Measurements from ENCODE around the gene ZNF219. TPM values are rescaled to one million over a fixed set of nuclear protein-coding genes. Genes with fewer than 3 reads are reported as not detected.

The ZNF219 gene
- total and polyA plus RNA-seq, 10 of the 15 experiments (the other 5 are each of a cell fraction or from before 2014, with no cell fraction given) = 0.16 to 6.4 (median 1.9) TPM

GRCh38 chr14:21050597-21050996, 47.9 kb downstream of the ZNF219 start:
- no peak for DNase-seq (ENCODE audit: low read depth, low spot score)
- CTCF ChIA-PET = interaction anchor here (1.0 to 2.6 kb wide), 4 partner anchors 11 to 37 kb away, joined by 3 to 10 read pairs (median 6); partner anchors contain the start of gene RNASE13
- Histone ChIP-seq H3K36me3 (ENCODE audit: control insufficient read depth in 2 of 2, insufficient read depth in 2 of 2, low read length in 1 of 2) (no peaks in the 10 kb centered on the region), H3K4me2 (ENCODE audit: control insufficient read depth, insufficient read depth) (no peak overlapping the region), H4K20me1 (ENCODE audit: control insufficient read depth, insufficient read depth) (no peaks in the 10 kb centered on the region; the same call in 1 of the 2 replicates), H2AFZ (ENCODE audit: control insufficient read depth, low read depth, low read length) (no peak overlapping the region), H3K27me3 (replicated peaks in 1 of 2; ENCODE audit: control insufficient read depth in 2 of 2, insufficient read depth in 2 of 2, low read length in 1 of 2) (no peaks in the 10 kb centered on the region; a peak in 1 of 4 replicates), H3K79me2 (ENCODE audit: control insufficient read depth, insufficient read depth, low read length) (no peaks in the 10 kb centered on the region), H3K9ac (ENCODE audit: control insufficient read depth, insufficient read depth, low read length) (no peak overlapping the region), H3K4me1 (ENCODE audit: control insufficient read depth, insufficient read depth, low read length) (no peaks in the 10 kb centered on the region), H3K27ac (ENCODE audit: control insufficient read depth, insufficient read depth) (no peak overlapping the region), H3K4me3 (no peak overlapping the region), H3K9me3 (replicated peaks; ENCODE audit: control insufficient read depth, insufficient read depth, low read length) (no peaks in the 10 kb centered on the region)
- under 1% methylated on average over 3 of the region's 3 CpGs for WGBS (ENCODE audit: insufficient coverage, insufficient replicate concordance, low lambda C conversion rate, missing lambda C conversion rate)
- POLR2A ChIA-PET = no interaction called here
- SMC1A ChIA-PET (ENCODE audit: uncharacterized antibody, unreplicated experiment) = interaction anchor here (1.2 to 1.5 kb wide), 2 partner anchors 36 to 74 kb away, joined by 3 to 5 read pairs; no protein-coding TSS in a partner anchor
- TF ChIP-seq TARDBP (IDR thresholded peaks at IDR 0.05; ENCODE audit: borderline replicate concordance) (no peak), USF1 (IDR thresholded peaks at IDR 0.05; ENCODE audit: borderline replicate concordance, extremely low read length, insufficient read depth, low read depth, low read length) (no peak), BHLHE40 (IDR thresholded peaks at IDR 0.05; ENCODE audit: borderline replicate concordance in 1 of 2, low read depth in 2 of 2, low read length in 1 of 2) (peak; percentile 35 to 66; a peak in 2 of 4 replicates), MTA2 (IDR thresholded peaks at IDR 0.05; ENCODE audit: low read depth) (peak; percentile 77)
- RAD21 ChIA-PET (ENCODE audit: unreplicated experiment) = interaction anchor here (1.1 kb wide), 1 partner anchor 36 kb away, joined by 3 read pairs; no protein-coding TSS in a partner anchor
- peak; percentile 56 for ATAC-seq
- in situ Hi-C loops (cut with MboI) (no loop called here), intact Hi-C loops (cut with micrococcal nuclease; ENCODE audit: unreplicated experiment) (no loop called here)
- BruUV-seq (replicated peaks) = no TSS peak
- no peak for FAIRE-seq

GRCh38 chr14:21049271-21049673, 49.2 kb downstream of the ZNF219 start:
- intact Hi-C loops (cut with micrococcal nuclease; ENCODE audit: unreplicated experiment) = no loop called here
- H2AFZ ChIP-seq (ENCODE audit: control insufficient read depth, low read depth, low read length) = no peak overlapping the region
- TF ChIP-seq RAD21 (IDR thresholded peaks at IDR 0.05; ENCODE audit: insufficient read depth, low read depth, low read length) (no peak), CREB1 (IDR thresholded peaks at IDR 0.05; ENCODE audit: low read depth) (no peak), STAT1 (conservative IDR thresholded peaks at IDR 0.05) (no peak), DPF2 (IDR thresholded peaks at IDR 0.05) (no peak), POLR2AphosphoS2 (IDR thresholded peaks at IDR 0.05; ENCODE audit: low read depth, low read length) (no peak), ATF3 (IDR thresholded peaks at IDR 0.05; ENCODE audit: borderline replicate concordance, extremely low read depth, low read depth, low read length) (no peak), MLLT1 (IDR thresholded peaks at IDR 0.05) (peak; percentile 74; the same call in 1 of the 2 replicates), FOXK2 (IDR thresholded peaks at IDR 0.05) (no peak)
- no peaks in the 10 kb centered on the region for H3K4me1 ChIP-seq (ENCODE audit: control insufficient read depth, insufficient read depth, low read length)
- RAD21 ChIA-PET (ENCODE audit: unreplicated experiment) = interaction anchor here (1.8 kb wide), 1 partner anchor 22 kb away, joined by 4 read pairs; no protein-coding TSS in a partner anchor
- no peak overlapping the region for H3K4me2 ChIP-seq (ENCODE audit: control insufficient read depth, insufficient read depth)
- in situ Hi-C loops (cut with MboI) = no loop called here
- no peak for DNase-seq (ENCODE audit: low read depth, low spot score)
- H3K9me3 ChIP-seq (replicated peaks; ENCODE audit: control insufficient read depth, insufficient read depth, low read length) = no peaks in the 10 kb centered on the region
- H3K79me2 ChIP-seq (ENCODE audit: control insufficient read depth, insufficient read depth, low read length) = no peaks in the 10 kb centered on the region
- H3K4me3 ChIP-seq = no peak overlapping the region
- H4K20me1 ChIP-seq (ENCODE audit: control insufficient read depth, insufficient read depth) = no peaks in the 10 kb centered on the region; the same call in 1 of the 2 replicates
- H3K27me3 ChIP-seq (replicated peaks in 1 of 2; ENCODE audit: control insufficient read depth in 2 of 2, insufficient read depth in 2 of 2, low read length in 1 of 2) = peaks cover 0 to 9% of the 10 kb centered on the region in 2 experiments; a peak in 1 of 4 replicates
- H3K9ac ChIP-seq (ENCODE audit: control insufficient read depth, insufficient read depth, low read length) = no peak overlapping the region
- no peak for ATAC-seq
- no peak for FAIRE-seq
- 24% methylated on average over 3 of the region's 3 CpGs for WGBS (ENCODE audit: insufficient coverage, insufficient replicate concordance, low lambda C conversion rate, missing lambda C conversion rate)
- CTCF ChIA-PET = interaction anchor here (1.2 kb wide), 1 partner anchor 22 kb away, joined by 3 read pairs; no protein-coding TSS in a partner anchor
- no peak overlapping the region for H3K27ac ChIP-seq (ENCODE audit: control insufficient read depth, insufficient read depth)
- SMC1A ChIA-PET (ENCODE audit: uncharacterized antibody, unreplicated experiment) = interaction anchor here (1.5 kb wide), 2 partner anchors 19 to 75 kb away, joined by 3 to 4 read pairs; no protein-coding TSS in a partner anchor
- H3K36me3 ChIP-seq (ENCODE audit: control insufficient read depth in 2 of 2, insufficient read depth in 2 of 2, low read length in 1 of 2) = no peaks in the 10 kb centered on the region
- POLR2A ChIA-PET = no interaction called here
- BruUV-seq (replicated peaks) = no TSS peak
